Stimulated activated naive B cell treated with anti-CD40 and anti-IgM and Interleukin-4, amounts not matched to agents 10 μg/mL and 1 μg/mL and 100 μg/mL, for 72 hours (primary cell): ENCODE results near the gene NR1H3.
A peak's percentile ranks its signal among the peaks of the same experiment; 100 is the strongest.

ENCODE experiments used
- ATAC-seq, 2 donors: fragments of 150-1000 bp; cut with Tn5 transposase; replicated peaks; 2 replicates each; pipeline ENCODE4 v1.10.0; 2021; ENCODE audit warnings: moderate library complexity in 1 of 2
- DNase-seq: peaks from one replicate; pipeline ENCODE4 v3.0.0; 2021
- H3K27ac Mint-ChIP-seq: one replicate; pipeline ENCODE4 v1.8.0; 2022; ENCODE audit warnings: mild to moderate bottlenecking, mixed read lengths
- H3K27me3 Mint-ChIP-seq, 2 donors: one replicate each; pipeline ENCODE4 v1.8.0; 2022; ENCODE audit warnings: mixed read lengths in 2 of 2
- H3K36me3 Mint-ChIP-seq, 2 donors: one replicate each; pipeline ENCODE4 v1.8.0; 2022; ENCODE audit warnings: mixed read lengths in 2 of 2, mild to moderate bottlenecking in 1 of 2
- H3K4me1 Mint-ChIP-seq, 2 donors: one replicate each; pipeline ENCODE4 v1.8.0; 2022; ENCODE audit warnings: mixed read lengths in 2 of 2, mild to moderate bottlenecking in 1 of 2
- H3K4me3 Mint-ChIP-seq, 2 donors: one replicate each; pipeline ENCODE4 v1.8.0; 2022; ENCODE audit warnings: mild to moderate bottlenecking in 2 of 2, mixed read lengths in 2 of 2, moderate library complexity in 1 of 2
- H3K9me3 Mint-ChIP-seq, 2 donors: one replicate each; pipeline ENCODE4 v1.8.0; 2022; ENCODE audit warnings: mixed read lengths in 2 of 2, mild to moderate bottlenecking in 1 of 2

NR1H3 gene

DNA sequence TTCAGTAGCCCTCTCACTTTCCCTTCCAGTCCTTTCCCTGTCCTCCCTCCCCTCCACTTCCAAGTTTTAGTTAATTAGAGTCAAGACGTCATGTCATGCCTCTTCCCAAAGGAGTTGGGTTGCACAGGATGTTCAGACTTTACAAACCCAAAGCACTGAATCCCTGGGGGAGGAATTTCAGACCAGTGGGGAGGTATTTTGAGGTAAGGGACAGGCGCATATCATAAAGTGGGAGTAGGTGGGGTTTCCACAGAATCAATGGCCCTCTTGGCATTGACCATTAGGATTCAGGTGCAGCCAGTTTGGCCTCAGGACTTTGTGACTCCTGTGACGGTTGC lies 8.4 kb upstream of the NR1H3 start:
- ATAC-seq, result no peak
- H3K4me3 Mint-ChIP-seq, result peak overlapping the region; percentile 99
- H3K4me1 Mint-ChIP-seq, result peaks cover 11 to 17% of the 10 kb centered on the region in 2 donors
- H3K27me3 Mint-ChIP-seq, result no peaks in the 10 kb centered on the region
- peak overlapping the region; percentile 100 for H3K27ac Mint-ChIP-seq
- no peaks in the 10 kb centered on the region for H3K9me3 Mint-ChIP-seq
- DNase-seq, result no peak
- peaks cover 19 to 25% of the 10 kb centered on the region in 2 donors for H3K36me3 Mint-ChIP-seq

DNA sequence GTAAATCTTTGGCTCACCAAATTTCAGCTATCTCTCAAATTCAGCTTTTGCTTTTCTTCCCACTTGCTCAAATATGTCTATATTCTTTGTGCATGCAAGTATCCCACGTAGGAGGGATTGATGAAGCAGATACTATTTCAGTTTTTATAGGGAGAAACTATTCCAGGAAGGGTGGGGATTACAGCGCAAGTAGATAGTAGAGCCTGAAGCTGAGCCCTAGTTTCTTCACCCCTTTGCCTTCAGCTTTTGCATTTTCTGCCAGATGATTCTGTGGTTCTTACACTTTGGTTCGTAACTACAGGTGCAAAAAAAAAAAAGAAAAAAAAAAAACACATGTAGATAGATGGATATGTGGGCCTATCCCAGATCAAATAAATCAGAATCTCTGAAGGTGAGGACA lies 6.0 kb upstream of the NR1H3 start:
- peaks cover 11 to 15% of the 10 kb centered on the region in 2 donors for H3K4me1 Mint-ChIP-seq
- H3K4me3 Mint-ChIP-seq, result no peak overlapping the region
- H3K27me3 Mint-ChIP-seq, result no peaks in the 10 kb centered on the region
- ATAC-seq (no peak), DNase-seq (no peak)
- no peaks in the 10 kb centered on the region for H3K9me3 Mint-ChIP-seq
- no peak overlapping the region for H3K27ac Mint-ChIP-seq
- peaks cover 6% of the 10 kb centered on the region in 2 donors for H3K36me3 Mint-ChIP-seq

- peaks cover 10 to 11% of the 10 kb centered on the region in 2 donors for H3K4me1 Mint-ChIP-seq
- no peak for DNase-seq
- H3K4me3 Mint-ChIP-seq, result no peak overlapping the region
- peaks cover 0 to 6% of the 10 kb centered on the region in 2 donors for H3K27me3 Mint-ChIP-seq
- H3K27ac Mint-ChIP-seq, result no peak overlapping the region
- ATAC-seq, result no peak
- no peaks in the 10 kb centered on the region for H3K9me3 Mint-ChIP-seq
- H3K36me3 Mint-ChIP-seq, result peaks cover 0 to 1% of the 10 kb centered on the region in 2 donors
Observed at GRCh38 chr11:47253660-47254059, 4.1 kb upstream of the NR1H3 start.

DNA sequence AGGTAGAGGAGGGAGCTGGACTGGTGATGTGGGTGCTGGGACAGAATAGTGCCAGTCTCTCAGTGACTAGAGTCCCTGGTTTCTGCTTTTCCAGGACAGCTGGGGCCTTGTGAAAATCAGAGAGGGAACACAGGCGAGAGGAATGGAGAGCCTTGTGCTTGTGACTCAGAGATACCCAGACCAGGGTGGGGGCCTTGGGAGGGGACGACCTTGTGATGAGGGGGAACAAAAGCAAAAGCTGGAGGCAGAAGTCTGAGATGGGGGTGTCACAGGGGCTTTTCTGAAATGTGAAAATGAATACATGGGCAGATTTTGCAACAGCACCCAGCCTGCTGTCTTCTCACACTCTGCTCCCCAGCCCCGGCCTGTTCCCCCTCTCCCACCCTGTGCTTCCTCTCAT lies 3.4 kb upstream of the NR1H3 start:
- Mint-ChIP-seq H3K4me1 (peaks cover 13 to 15% of the 10 kb centered on the region in 2 donors), H3K36me3 (no peaks in the 10 kb centered on the region), H3K4me3 (no peak overlapping the region), H3K9me3 (no peaks in the 10 kb centered on the region), H3K27me3 (peaks cover 0 to 6% of the 10 kb centered on the region in 2 donors), H3K27ac (peak overlapping the region; percentile 79)
- DNase-seq, result no peak
- ATAC-seq, result no peak

DNA sequence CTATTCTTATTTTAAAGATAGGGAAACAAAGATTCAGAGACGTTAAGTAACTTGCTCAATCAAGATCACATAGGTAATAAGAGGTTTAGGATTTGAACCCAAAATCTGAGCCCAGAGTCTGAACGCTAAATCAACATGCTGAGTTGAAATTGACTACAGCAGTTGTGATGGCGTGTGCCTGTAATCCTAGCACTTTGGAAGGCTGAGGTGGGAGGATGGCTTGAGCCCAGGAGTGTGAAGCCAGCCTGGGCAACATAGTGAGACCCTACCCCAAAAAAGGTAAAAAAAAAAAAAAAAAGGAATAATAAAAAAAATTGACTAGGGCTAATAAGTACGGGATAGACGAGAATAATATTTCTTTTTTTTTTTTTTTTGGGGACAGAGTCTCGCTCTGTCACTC lies 1.4 kb upstream of the NR1H3 start:
- DNase-seq, result no peak
- H3K4me3 Mint-ChIP-seq, result no peak overlapping the region
- no peak overlapping the region for H3K27ac Mint-ChIP-seq
- ATAC-seq, result no peak
- H3K36me3 Mint-ChIP-seq, result peaks cover 0 to 3% of the 10 kb centered on the region in 2 donors
- peaks cover 13 to 19% of the 10 kb centered on the region in 2 donors for H3K4me1 Mint-ChIP-seq
- H3K27me3 Mint-ChIP-seq, result peaks cover 0 to 6% of the 10 kb centered on the region in 2 donors
- H3K9me3 Mint-ChIP-seq, result no peaks in the 10 kb centered on the region

GRCh38 chr11:47257177-47257516 lies 649 bp upstream of the NR1H3 start:
- Mint-ChIP-seq H3K4me1 (peaks cover 13 to 19% of the 10 kb centered on the region in 2 donors), H3K27ac (no peak overlapping the region), H3K36me3 (peaks cover 0 to 3% of the 10 kb centered on the region in 2 donors), H3K4me3 (no peak overlapping the region), H3K27me3 (peaks cover 0 to 6% of the 10 kb centered on the region in 2 donors), H3K9me3 (no peaks in the 10 kb centered on the region)
- DNase-seq (no peak), ATAC-seq (no peak)

GRCh38 chr11:47258317-47258902 lies 614 bp downstream of the NR1H3 start:
- Mint-ChIP-seq H3K27me3 (peaks cover 0 to 6% of the 10 kb centered on the region in 2 donors), H3K36me3 (peaks cover 0 to 3% of the 10 kb centered on the region in 2 donors), H3K9me3 (no peaks in the 10 kb centered on the region), H3K4me1 (peaks cover 13 to 19% of the 10 kb centered on the region in 2 donors), H3K4me3 (no peak overlapping the region), H3K27ac (no peak overlapping the region)
- DNase-seq (no peak), ATAC-seq (no peak)

- H3K27me3 Mint-ChIP-seq, result peaks cover 0 to 6% of the 10 kb centered on the region in 2 donors
- no peak for DNase-seq
Observed at GRCh38 chr11:47259232-47259977, 1.6 kb downstream of the NR1H3 start.

GRCh38 chr11:47260366-47260765 lies 2.6 kb downstream of the NR1H3 start:
- Mint-ChIP-seq H3K27ac (no peak overlapping the region), H3K27me3 (peaks cover 0 to 6% of the 10 kb centered on the region in 2 donors), H3K9me3 (no peaks in the 10 kb centered on the region), H3K4me3 (no peak overlapping the region), H3K36me3 (peaks cover 0 to 3% of the 10 kb centered on the region in 2 donors), H3K4me1 (peaks cover 14 to 25% of the 10 kb centered on the region in 2 donors)
- ATAC-seq (no peak), DNase-seq (no peak)

More at GRCh38 chr11:47259232-47259977, 1.6 kb downstream of the NR1H3 start:
- Mint-ChIP-seq H3K4me3 (no peak overlapping the region), H3K4me1 (peaks cover 13 to 19% of the 10 kb centered on the region in 2 donors), H3K36me3 (peaks cover 0 to 3% of the 10 kb centered on the region in 2 donors), H3K27ac (no peak overlapping the region), H3K9me3 (no peaks in the 10 kb centered on the region)
- ATAC-seq, result peak; percentile 85 to 88

DNA sequence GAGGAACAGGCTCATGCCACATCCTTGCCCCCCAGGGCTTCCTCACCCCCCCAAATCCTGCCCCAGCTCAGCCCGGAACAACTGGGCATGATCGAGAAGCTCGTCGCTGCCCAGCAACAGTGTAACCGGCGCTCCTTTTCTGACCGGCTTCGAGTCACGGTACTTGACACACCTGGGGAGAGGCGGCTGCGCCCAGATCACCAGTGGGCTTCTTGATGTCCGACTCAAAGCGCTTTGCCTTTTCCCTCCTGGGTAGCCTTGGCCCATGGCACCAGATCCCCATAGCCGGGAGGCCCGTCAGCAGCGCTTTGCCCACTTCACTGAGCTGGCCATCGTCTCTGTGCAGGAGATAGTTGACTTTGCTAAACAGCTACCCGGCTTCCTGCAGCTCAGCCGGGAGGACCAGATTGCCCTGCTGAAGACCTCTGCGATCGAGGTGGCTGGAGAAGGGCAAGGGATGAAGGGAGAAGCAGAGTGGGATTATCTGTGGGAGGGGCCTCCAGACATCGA lies 3.5 kb downstream of the NR1H3 start:
- H3K4me3 Mint-ChIP-seq, result no peak overlapping the region
- DNase-seq (no peak), ATAC-seq (no peak)
- peak overlapping the region; percentile 25 for H3K27ac Mint-ChIP-seq
- peaks cover 15 to 28% of the 10 kb centered on the region in 2 donors for H3K4me1 Mint-ChIP-seq
- H3K9me3 Mint-ChIP-seq, result no peaks in the 10 kb centered on the region
- peaks cover 0 to 6% of the 10 kb centered on the region in 2 donors for H3K27me3 Mint-ChIP-seq
- peaks cover 0 to 3% of the 10 kb centered on the region in 2 donors for H3K36me3 Mint-ChIP-seq

DNA sequence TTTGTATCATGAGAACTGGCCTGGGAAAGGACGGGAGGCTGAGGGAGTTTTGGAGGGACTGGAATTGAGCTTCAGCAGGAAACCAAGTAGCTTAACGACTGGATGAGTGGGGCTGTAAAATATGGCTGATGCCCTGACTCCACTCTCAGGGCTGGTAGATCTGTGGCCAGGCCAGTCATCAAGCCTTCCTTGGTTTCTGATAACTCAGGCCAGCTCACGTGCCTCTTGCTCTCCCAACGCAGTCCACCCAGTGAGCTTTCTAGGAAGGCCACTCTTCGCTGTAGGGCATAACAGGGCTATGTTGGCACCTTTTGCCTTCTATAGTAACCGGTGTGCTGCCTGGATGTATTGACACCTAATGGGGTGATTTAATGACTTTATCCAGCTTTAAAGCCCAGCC lies 6.3 kb downstream of the NR1H3 start:
- H3K4me1 Mint-ChIP-seq, result peaks cover 19 to 27% of the 10 kb centered on the region in 2 donors
- DNase-seq, result no peak
- H3K27me3 Mint-ChIP-seq, result no peaks in the 10 kb centered on the region
- ATAC-seq, result no peak
- no peak overlapping the region for H3K4me3 Mint-ChIP-seq
- no peak overlapping the region for H3K27ac Mint-ChIP-seq
- no peaks in the 10 kb centered on the region for H3K9me3 Mint-ChIP-seq
- H3K36me3 Mint-ChIP-seq, result peaks cover 0 to 3% of the 10 kb centered on the region in 2 donors

- no peak overlapping the region for H3K27ac Mint-ChIP-seq
- ATAC-seq (no peak), DNase-seq (no peak)
Observed at GRCh38 chr11:47264521-47264920, 6.7 kb downstream of the NR1H3 start.

DNA sequence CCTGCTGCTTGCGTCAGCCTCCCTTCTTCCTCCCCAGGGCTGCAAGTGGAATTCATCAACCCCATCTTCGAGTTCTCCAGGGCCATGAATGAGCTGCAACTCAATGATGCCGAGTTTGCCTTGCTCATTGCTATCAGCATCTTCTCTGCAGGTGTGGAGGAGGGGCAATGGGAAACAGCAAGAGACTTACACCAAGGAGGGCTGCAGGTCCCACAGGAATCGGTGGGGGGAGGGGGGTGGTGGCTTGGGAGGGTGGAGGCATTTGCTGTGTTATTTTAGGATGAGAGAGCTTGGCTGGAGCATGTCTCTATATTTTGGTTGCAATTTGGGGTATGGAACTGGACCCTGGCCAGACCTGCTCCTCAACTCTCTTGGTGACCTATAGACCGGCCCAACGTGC lies 10.1 kb downstream of the NR1H3 start:
- no peak for ATAC-seq
- Mint-ChIP-seq H3K27me3 (no peaks in the 10 kb centered on the region), H3K4me1 (peaks cover 34 to 46% of the 10 kb centered on the region in 2 donors), H3K9me3 (no peaks in the 10 kb centered on the region), H3K4me3 (peak overlapping the region in 1 of 2 donors; percentile 78), H3K27ac (peak overlapping the region; percentile 39), H3K36me3 (no peaks in the 10 kb centered on the region)
- DNase-seq, result no peak

More at GRCh38 chr11:47264521-47264920, 6.7 kb downstream of the NR1H3 start:
- no peaks in the 10 kb centered on the region for H3K9me3 Mint-ChIP-seq
- peaks cover 0 to 3% of the 10 kb centered on the region in 2 donors for H3K36me3 Mint-ChIP-seq
- peaks cover 16 to 25% of the 10 kb centered on the region in 2 donors for H3K4me1 Mint-ChIP-seq
- no peak overlapping the region for H3K4me3 Mint-ChIP-seq
- no peaks in the 10 kb centered on the region for H3K27me3 Mint-ChIP-seq

DNA sequence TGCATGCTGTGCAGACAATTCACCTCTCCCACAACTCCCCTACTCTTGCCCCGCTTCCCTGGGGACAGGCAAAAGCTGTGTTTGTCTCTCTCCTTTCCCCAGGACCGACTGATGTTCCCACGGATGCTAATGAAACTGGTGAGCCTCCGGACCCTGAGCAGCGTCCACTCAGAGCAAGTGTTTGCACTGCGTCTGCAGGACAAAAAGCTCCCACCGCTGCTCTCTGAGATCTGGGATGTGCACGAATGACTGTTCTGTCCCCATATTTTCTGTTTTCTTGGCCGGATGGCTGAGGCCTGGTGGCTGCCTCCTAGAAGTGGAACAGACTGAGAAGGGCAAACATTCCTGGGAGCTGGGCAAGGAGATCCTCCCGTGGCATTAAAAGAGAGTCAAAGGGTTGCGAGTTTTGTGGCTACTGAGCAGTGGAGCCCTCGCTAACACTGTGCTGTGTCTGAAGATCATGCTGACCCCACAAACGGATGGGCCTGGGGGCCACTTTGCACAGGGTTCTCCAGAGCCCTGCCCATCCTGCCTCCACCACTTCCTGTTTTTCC lies 10.7 kb downstream of the NR1H3 start:
- ATAC-seq, result no peak
- Mint-ChIP-seq H3K4me1 (peaks cover 36 to 52% of the 10 kb centered on the region in 2 donors), H3K27me3 (no peaks in the 10 kb centered on the region)

More for the DNA sequence above, 10.7 kb downstream of the NR1H3 start:
- Mint-ChIP-seq H3K9me3 (no peaks in the 10 kb centered on the region), H3K27ac (peak overlapping the region; percentile 99), H3K36me3 (no peaks in the 10 kb centered on the region), H3K4me3 (peak overlapping the region; percentile 78 to 94)
- no peak for DNase-seq
